H9 (cell line): ENCODE results near the gene MIEF2. TPM values are rescaled to one million over a fixed set of nuclear protein-coding genes. Genes with fewer than 3 reads are reported as not detected.

Source experiments
- DNase-seq: peaks from one replicate; pipeline ENCODE4 v3.0.0-alpha.2; 2017
- H2AFZ ChIP-seq: one replicate; pipeline ENCODE4 v1.6.1; 2013; ENCODE audit warnings: mild to moderate bottlenecking, low read length, control low read depth, moderate library complexity
- H2AK5ac ChIP-seq: 2 replicates; pipeline ENCODE4 v1.6.1; 2013; ENCODE audit warnings: low read length, control low read depth, mixed read lengths; ENCODE audit not compliant: insufficient read length
- H2BK120ac ChIP-seq: one replicate; pipeline ENCODE4 v1.6.1; 2013; ENCODE audit warnings: low read depth, mild to moderate bottlenecking, low read length, control low read depth, inconsistent platforms; ENCODE audit not compliant: poor library complexity, severe bottlenecking
- H2BK12ac ChIP-seq: 2 replicates; pipeline ENCODE4 v1.6.1; 2013; ENCODE audit warnings: low read length, control low read depth, mixed read lengths, low read depth; ENCODE audit not compliant: insufficient read length
- H2BK15ac ChIP-seq: 2 replicates; pipeline ENCODE4 v1.6.1; 2013; ENCODE audit warnings: low read depth, low read length, control low read depth
- H2BK20ac ChIP-seq: one replicate; pipeline ENCODE4 v1.6.1; 2013; ENCODE audit warnings: low read depth, mild to moderate bottlenecking, low read length, control low read depth, inconsistent platforms; ENCODE audit not compliant: poor library complexity, severe bottlenecking
- H2BK5ac ChIP-seq: 2 replicates; pipeline ENCODE4 v1.6.1; 2013; ENCODE audit warnings: low read length, control low read depth, mixed read lengths; ENCODE audit not compliant: insufficient read length
- H3K14ac ChIP-seq: 2 replicates; pipeline ENCODE4 v1.6.1; 2013; ENCODE audit warnings: low read length, control low read depth; ENCODE audit not compliant: insufficient read depth
- H3K18ac ChIP-seq: 2 replicates; pipeline ENCODE4 v1.6.1; 2013; ENCODE audit warnings: low read depth, mild to moderate bottlenecking, mixed read lengths, low read length, control low read depth; ENCODE audit not compliant: insufficient read length
- H3K23ac ChIP-seq: 2 replicates; pipeline ENCODE4 v1.6.1; 2013; ENCODE audit warnings: low read length, control low read depth, mixed read lengths, low read depth; ENCODE audit not compliant: insufficient read length
- H3K23me2 ChIP-seq: 2 replicates; pipeline ENCODE4 v1.6.1; 2013; ENCODE audit warnings: low read depth, mild to moderate bottlenecking, mixed read lengths, low read length, control low read depth; ENCODE audit not compliant: insufficient read length, poor library complexity, severe bottlenecking
- H3K27ac ChIP-seq: 2 replicates; pipeline ENCODE4 v1.5.1; 2013; ENCODE audit warnings: low read length, control low read depth, mixed read lengths, low read depth; ENCODE audit not compliant: insufficient read length
- H3K27me3 ChIP-seq: 2 replicates; pipeline ENCODE4 v1.6.1; 2013; ENCODE audit warnings: low read length, control low read depth, inconsistent platforms; ENCODE audit not compliant: insufficient read depth
- H3K4ac ChIP-seq: 2 replicates; pipeline ENCODE4 v1.6.1; 2013; ENCODE audit warnings: low read depth, mild to moderate bottlenecking, control low read depth, inconsistent platforms, low read length, moderate library complexity
- H3K4me1 ChIP-seq: 2 replicates; pipeline ENCODE4 v1.6.1; 2013; ENCODE audit warnings: low read length, control low read depth, inconsistent platforms; ENCODE audit not compliant: insufficient read depth
- H3K4me2 ChIP-seq: 2 replicates; pipeline ENCODE4 v1.6.1; 2013; ENCODE audit warnings: low read length, control low read depth, mixed read lengths; ENCODE audit not compliant: insufficient read length, insufficient read depth
- H3K56ac ChIP-seq: 2 replicates; pipeline ENCODE4 v1.6.1; 2013; ENCODE audit warnings: low read depth, mild to moderate bottlenecking, mixed read lengths, low read length, control low read depth; ENCODE audit not compliant: insufficient read length
- H3K79me1 ChIP-seq: 2 replicates; pipeline ENCODE4 v1.6.1; 2013; ENCODE audit warnings: low read depth, mild to moderate bottlenecking, moderate library complexity, low read length, control low read depth, inconsistent platforms; ENCODE audit not compliant: insufficient read depth, poor library complexity, severe bottlenecking
- H3K79me2 ChIP-seq: 2 replicates; pipeline ENCODE4 v1.6.1; 2013; ENCODE audit warnings: low read length, control low read depth, inconsistent platforms; ENCODE audit not compliant: insufficient read depth
- H3K9ac ChIP-seq: 2 replicates; pipeline ENCODE4 v1.6.1; 2013; ENCODE audit warnings: low read length, control low read depth, mixed read lengths; ENCODE audit not compliant: insufficient read length; ENCODE audit errors: extremely low read depth
- H3K9me3 ChIP-seq: one replicate; pipeline ENCODE4 v1.6.1; 2013; ENCODE audit warnings: low read depth, low read length, inconsistent platforms; ENCODE audit not compliant: control insufficient read depth
- H3T11ph ChIP-seq: one replicate; pipeline ENCODE4 v1.6.1; 2013; ENCODE audit warnings: mild to moderate bottlenecking, low read length, control low read depth, inconsistent platforms
- H4K20me1 ChIP-seq: one replicate; pipeline ENCODE4 v1.6.1; 2013; ENCODE audit not compliant: control insufficient read depth, insufficient read length, insufficient read depth
- H4K5ac ChIP-seq: 2 replicates; pipeline ENCODE4 v1.6.1; 2013; ENCODE audit warnings: low read depth, mild to moderate bottlenecking, mixed read lengths, low read length, control low read depth; ENCODE audit not compliant: insufficient read length
- H4K8ac ChIP-seq: replicated peaks from 2 replicates; pipeline ENCODE4 v1.6.1; 2013; ENCODE audit warnings: low read length, control low read depth, mixed read lengths, low read depth; ENCODE audit not compliant: insufficient read length
- H4K91ac ChIP-seq: 2 replicates; pipeline ENCODE4 v1.6.1; 2013; ENCODE audit warnings: low read depth, mild to moderate bottlenecking, moderate library complexity, mixed read lengths, low read length, control low read depth; ENCODE audit not compliant: insufficient read length
- H3K27ac Mint-ChIP-seq, 3 experiments: 2 replicates in 2 of 3; 3 replicates in 1 of 3; pipeline ENCODE4 v1.8.0; 2020 to 2021; ENCODE audit warnings: mixed read lengths in 3 of 3, mild to moderate bottlenecking in 1 of 3, moderate library complexity in 1 of 3
- H3K27me3 Mint-ChIP-seq: 2 replicates; pipeline ENCODE4 v1.8.0; 2021; ENCODE audit warnings: low read depth, mild to moderate bottlenecking, moderate library complexity, mixed read lengths
- H3K36me3 Mint-ChIP-seq, 3 experiments: 2 replicates in 2 of 3; 3 replicates in 1 of 3; pipeline ENCODE4 v1.8.0; 2020 to 2021; ENCODE audit warnings: low read depth in 3 of 3, mixed read lengths in 3 of 3; ENCODE audit not compliant: insufficient read depth in 1 of 3
- H3K4me1 Mint-ChIP-seq, 2 experiments: 2 replicates each; pipeline ENCODE4 v1.8.0; 2020; ENCODE audit warnings: mixed read lengths in 2 of 2
- H3K4me3 Mint-ChIP-seq, 2 experiments: 2 replicates in 1 of 2; 3 replicates in 1 of 2; pipeline ENCODE4 v1.8.0; 2020 to 2021; ENCODE audit warnings: mild to moderate bottlenecking in 2 of 2, mixed read lengths in 2 of 2, moderate library complexity in 1 of 2
- H3K9me3 Mint-ChIP-seq, 2 experiments: 2 replicates in 1 of 2; 3 replicates in 1 of 2; pipeline ENCODE4 v1.8.0; 2020; ENCODE audit warnings: mild to moderate bottlenecking in 2 of 2, mixed read lengths in 2 of 2, moderate library complexity in 1 of 2
- WGBS: extraction: QIAGEN DNeasy Blood & Tissue Kit; methylation state at CpG from one replicate; pipeline ENCODE4 v1.1.7; 2013; ENCODE audit warnings: missing lambda C conversion rate, low lambda C conversion rate, mixed read lengths; ENCODE audit not compliant: insufficient read length; ENCODE audit errors: extremely low coverage; 5-methylcytosine and 5-hydroxymethylcytosine counted together
- total RNA-seq: library from RNA; stranded (reverse); gene quantifications from 2 replicates; pipeline ENCODE4 v1.2.1, GENCODE V29; 2021
- TF ChIP-seq, protein P1 (sequence below): fragments of 200-600 bp; sonication (generic); conservative IDR thresholded peaks from 3 replicates; pipeline ENCODE4 v1.8.0; 2021; ENCODE audit warnings: antibody characterized with exemption, mild to moderate bottlenecking

Gene MIEF2
- total RNA-seq, 1 experiment from 2014 or later = 10.3 TPM

- H3K4me1 Mint-ChIP-seq = peaks cover 0 to 8% of the 10 kb centered on the region in 2 experiments; a peak in 1 of 4 replicates
- no peak overlapping the region for H2AFZ ChIP-seq
- no peaks in the 10 kb centered on the region for H3K23me2 ChIP-seq
- H3K56ac ChIP-seq = no peak overlapping the region
- H2BK20ac ChIP-seq = no peak overlapping the region
- H2BK5ac ChIP-seq = no peak overlapping the region
- H3K9me3 ChIP-seq = no peaks in the 10 kb centered on the region
- no peak overlapping the region for H3K18ac ChIP-seq
- H3K4me3 Mint-ChIP-seq = no peak overlapping the region
- H4K8ac ChIP-seq = no peak overlapping the region
- H4K20me1 ChIP-seq = peaks cover 3% of the 10 kb centered on the region
- H4K91ac ChIP-seq = no peak overlapping the region
- no peak overlapping the region for H2BK120ac ChIP-seq
- WGBS = no CpG with 5 or more reads among the region's 28 CpGs
- H3K14ac ChIP-seq = no peak overlapping the region
- no peaks in the 10 kb centered on the region for H3K4me1 ChIP-seq
- DNase-seq = peak; percentile 65
- TF ChIP-seq, protein P1, sequence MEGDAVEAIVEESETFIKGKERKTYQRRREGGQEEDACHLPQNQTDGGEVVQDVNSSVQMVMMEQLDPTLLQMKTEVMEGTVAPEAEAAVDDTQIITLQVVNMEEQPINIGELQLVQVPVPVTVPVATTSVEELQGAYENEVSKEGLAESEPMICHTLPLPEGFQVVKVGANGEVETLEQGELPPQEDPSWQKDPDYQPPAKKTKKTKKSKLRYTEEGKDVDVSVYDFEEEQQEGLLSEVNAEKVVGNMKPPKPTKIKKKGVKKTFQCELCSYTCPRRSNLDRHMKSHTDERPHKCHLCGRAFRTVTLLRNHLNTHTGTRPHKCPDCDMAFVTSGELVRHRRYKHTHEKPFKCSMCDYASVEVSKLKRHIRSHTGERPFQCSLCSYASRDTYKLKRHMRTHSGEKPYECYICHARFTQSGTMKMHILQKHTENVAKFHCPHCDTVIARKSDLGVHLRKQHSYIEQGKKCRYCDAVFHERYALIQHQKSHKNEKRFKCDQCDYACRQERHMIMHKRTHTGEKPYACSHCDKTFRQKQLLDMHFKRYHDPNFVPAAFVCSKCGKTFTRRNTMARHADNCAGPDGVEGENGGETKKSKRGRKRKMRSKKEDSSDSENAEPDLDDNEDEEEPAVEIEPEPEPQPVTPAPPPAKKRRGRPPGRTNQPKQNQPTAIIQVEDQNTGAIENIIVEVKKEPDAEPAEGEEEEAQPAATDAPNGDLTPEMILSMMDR = peak; percentile 25; the same call in 1 of the 3 replicates
- no peak overlapping the region for H3K4ac ChIP-seq
- no peaks in the 10 kb centered on the region for H3K27me3 ChIP-seq
- no peak overlapping the region for H2BK12ac ChIP-seq
- H3K27ac Mint-ChIP-seq = peak overlapping the region in 1 of 3 experiments; percentile 44; a peak in 1 of 7 replicates
- H3K4me2 ChIP-seq = no peak overlapping the region
- H3K23ac ChIP-seq = no peak overlapping the region
- no peak overlapping the region for H3T11ph ChIP-seq
- H3K27me3 Mint-ChIP-seq = no peaks in the 10 kb centered on the region
- no peak overlapping the region for H2AK5ac ChIP-seq
- no peaks in the 10 kb centered on the region for H3K9me3 Mint-ChIP-seq
- no peak overlapping the region for H3K9ac ChIP-seq
- H2BK15ac ChIP-seq = no peak overlapping the region
- no peaks in the 10 kb centered on the region for H3K79me2 ChIP-seq
- no peaks in the 10 kb centered on the region for H3K79me1 ChIP-seq
- no peak overlapping the region for H4K5ac ChIP-seq
- H3K36me3 Mint-ChIP-seq = peaks cover 20 to 77% (median 67%) of the 10 kb centered on the region in 3 experiments
- no peak overlapping the region for H3K27ac ChIP-seq
Measured at GRCh38 chr17:18241229-18241871, 19.1 kb upstream of the MIEF2 start.
